AG09309 (cell line): ENCODE results near the gene BTBD7.
A peak's percentile ranks its signal among the peaks of the same experiment; 100 is the strongest.

Experiments used
- DNase-seq: peaks from one replicate; pipeline ENCODE4 v3.0.0-alpha.2; 2010; ENCODE audit warnings: low read depth
- H3K4me3 ChIP-seq: 2 replicates; pipeline ENCODE4 v1.5.1; 2011; ENCODE audit warnings: mild to moderate bottlenecking, low read depth, low read length, moderate library complexity; ENCODE audit not compliant: control insufficient read depth
- TF ChIP-seq, protein P1 (sequence below): IDR thresholded peaks from 2 replicates; pipeline ENCODE4 v1.5.1; 2011; ENCODE audit warnings: mild to moderate bottlenecking, low read depth, low read length, inconsistent platforms; ENCODE audit not compliant: insufficient read depth, control insufficient read depth; ENCODE audit errors: missing control alignments

BTBD7 gene

DNA sequence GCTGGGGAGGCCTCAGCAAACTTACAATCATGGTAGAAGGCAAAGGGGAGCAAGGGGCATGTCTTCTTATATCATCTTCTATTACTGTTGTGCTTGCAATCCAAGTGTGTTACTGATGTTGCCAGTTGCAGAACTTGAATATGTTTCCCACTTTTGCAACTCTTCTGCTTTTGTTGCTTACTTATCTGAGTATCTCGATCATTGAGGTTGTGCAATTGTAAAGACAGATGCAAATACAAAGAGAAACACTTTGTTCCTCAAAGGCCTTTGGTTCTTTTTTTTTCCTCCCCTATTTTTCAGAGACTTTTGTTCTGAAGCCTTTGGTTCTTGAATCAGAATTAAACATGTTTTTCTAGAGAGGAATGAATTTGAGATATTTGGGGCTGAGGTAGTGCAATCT is 10.4 kb upstream of the BTBD7 start:
- H3K4me3 ChIP-seq, result no peak overlapping the region
- DNase-seq, result no peak
- TF ChIP-seq, protein P1, sequence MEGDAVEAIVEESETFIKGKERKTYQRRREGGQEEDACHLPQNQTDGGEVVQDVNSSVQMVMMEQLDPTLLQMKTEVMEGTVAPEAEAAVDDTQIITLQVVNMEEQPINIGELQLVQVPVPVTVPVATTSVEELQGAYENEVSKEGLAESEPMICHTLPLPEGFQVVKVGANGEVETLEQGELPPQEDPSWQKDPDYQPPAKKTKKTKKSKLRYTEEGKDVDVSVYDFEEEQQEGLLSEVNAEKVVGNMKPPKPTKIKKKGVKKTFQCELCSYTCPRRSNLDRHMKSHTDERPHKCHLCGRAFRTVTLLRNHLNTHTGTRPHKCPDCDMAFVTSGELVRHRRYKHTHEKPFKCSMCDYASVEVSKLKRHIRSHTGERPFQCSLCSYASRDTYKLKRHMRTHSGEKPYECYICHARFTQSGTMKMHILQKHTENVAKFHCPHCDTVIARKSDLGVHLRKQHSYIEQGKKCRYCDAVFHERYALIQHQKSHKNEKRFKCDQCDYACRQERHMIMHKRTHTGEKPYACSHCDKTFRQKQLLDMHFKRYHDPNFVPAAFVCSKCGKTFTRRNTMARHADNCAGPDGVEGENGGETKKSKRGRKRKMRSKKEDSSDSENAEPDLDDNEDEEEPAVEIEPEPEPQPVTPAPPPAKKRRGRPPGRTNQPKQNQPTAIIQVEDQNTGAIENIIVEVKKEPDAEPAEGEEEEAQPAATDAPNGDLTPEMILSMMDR, result no peak

DNA sequence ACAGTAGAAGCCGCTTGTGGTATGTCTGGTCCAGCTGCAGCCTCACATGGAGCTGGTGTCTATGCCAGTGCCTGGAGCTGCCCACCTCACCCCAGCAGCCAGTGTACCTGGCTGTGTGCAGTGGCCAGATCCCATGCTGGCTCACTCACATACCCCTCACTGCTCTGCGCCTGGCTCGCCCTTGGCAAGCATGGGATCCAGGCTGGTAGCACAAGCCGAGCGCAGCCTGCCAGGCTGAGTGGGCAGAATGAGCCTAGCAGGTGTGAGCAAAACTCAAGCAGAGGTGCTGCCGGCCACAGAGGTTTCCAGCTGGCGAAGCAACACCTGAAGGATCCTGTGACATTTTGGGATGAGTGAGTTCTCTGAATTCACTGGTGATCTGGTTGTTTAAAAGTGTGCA is 5.0 kb upstream of the BTBD7 start:
- no peak for DNase-seq
- TF ChIP-seq, protein P1, result no peak
- H3K4me3 ChIP-seq, result no peak overlapping the region

DNA sequence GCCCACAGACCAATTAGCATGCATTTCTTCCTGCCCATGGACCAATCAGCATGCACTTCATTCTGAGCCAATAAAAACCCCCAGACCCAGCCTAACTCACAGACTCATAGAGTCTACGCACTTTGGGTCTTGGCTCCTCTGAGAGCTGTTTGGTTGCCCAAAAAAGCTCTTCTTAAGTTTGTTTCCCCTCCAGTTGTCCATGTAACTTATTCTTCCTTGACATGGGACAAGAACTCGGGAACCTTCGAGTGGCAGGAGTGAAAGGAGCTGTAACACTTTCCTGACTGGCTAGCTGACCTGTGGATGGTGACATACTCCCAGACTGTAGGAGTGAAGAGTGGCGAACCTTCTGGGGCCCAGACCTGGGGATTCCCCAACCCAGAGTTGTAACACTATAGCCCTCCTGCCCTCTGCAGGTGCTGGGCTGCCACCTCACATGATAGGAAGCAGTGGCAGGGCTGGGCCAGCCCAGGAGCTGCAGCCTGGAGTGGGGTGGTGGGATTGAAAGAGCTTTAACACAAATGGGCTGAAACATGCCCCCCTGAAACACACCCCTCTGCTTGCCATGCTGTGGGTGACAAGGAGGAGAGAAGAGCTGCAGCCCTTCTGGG is 4.4 kb upstream of the BTBD7 start:
- TF ChIP-seq, protein P1, result no peak
- H3K4me3 ChIP-seq, result no peak overlapping the region
- no peak for DNase-seq

DNA sequence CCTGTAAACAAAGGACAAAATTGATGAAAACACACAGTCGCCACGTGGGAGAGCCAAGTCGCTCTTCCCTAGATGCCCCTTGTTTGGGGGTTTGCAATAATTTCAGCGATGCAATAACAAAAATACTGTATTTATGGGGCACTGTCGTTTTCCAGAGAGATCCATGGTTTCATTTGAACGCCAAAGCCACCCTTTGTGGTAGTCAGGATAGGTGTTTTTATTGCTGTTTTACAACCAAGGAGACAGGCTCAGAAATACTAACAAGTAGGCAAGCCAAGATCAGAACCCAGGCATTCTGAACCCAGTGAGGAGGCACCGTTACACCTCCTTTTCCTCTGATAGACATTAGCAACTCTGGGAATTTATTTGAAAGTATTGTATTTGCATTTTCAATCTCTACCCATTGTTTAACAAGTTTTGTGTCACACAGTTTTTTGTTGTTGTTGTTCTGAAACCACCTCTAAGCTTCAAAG is 831 bp upstream of the BTBD7 start:
- H3K4me3 ChIP-seq, result peak overlapping the region; percentile 59
- DNase-seq, result no peak
- TF ChIP-seq, protein P1, result no peak

DNA sequence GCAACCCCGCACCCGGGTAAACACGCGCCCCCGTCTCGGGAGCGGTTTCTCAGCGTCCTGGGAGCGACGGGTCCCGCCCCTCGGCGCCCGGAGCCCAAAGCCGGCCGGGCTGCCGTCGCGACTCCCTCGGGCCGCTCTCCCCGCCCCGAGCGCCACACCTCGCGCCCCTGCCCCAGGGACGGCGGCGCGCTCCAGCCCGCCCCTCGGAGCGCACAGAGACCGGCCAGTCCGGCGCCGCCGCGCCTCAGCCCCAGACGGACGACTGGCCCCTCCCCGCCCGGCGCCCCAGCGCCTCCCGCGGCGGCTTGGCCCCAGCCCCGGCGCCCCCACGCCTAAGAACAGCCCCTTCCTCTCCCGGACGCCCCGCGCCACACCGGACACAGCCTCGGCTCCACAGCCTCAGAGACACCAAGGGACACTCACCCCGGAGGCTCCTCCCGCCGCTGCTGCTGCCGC is 411 bp downstream of the BTBD7 start:
- no peak for DNase-seq
- H3K4me3 ChIP-seq, result peak overlapping the region; percentile 81
- TF ChIP-seq, protein P1, result no peak

DNA sequence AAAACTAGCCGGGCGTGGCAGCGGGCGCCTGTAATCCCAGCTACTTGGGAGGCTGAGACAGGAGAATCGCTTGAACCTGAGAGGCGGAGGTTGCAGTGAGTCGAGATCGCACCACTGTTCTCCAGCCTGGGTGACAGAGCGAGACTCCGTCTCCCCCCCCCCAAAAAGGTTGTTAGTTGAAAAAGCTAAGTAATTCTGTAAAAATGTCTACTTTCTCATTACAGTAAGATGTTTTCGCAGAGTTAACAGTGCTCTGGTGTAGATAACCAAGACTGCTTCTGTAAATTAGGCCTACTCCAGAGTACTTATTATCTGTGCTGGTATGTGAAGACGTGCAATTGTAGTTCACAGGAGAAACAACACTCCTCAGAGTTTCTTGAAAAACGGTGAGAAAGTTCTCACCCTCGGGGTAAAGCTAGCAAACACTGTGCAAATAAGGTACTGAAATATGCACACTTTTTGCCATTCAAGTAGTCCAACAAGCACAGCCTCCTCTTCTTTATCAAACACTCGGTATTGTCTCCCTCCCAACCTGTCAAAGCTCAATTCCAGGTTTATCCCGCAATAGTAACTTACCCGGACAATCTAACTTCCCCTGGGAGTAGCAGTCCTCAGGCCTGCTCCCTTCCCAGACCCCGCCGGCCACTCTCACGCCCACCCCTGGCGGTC is 974 bp downstream of the BTBD7 start:
- peak overlapping the region; percentile 81 for H3K4me3 ChIP-seq
- no peak for DNase-seq
- TF ChIP-seq, protein P1, result no peak
